HG02884 (cell line): ENCODE measurements around the gene EGLN2.
A peak's percentile ranks its signal among the peaks of the same experiment; 100 is the strongest.
"Not testable (repeated sequence)": the region's sequence is repeated elsewhere in the genome, so short reads cannot be mapped to it uniquely, and the experiment has no call there.

Source experiments
- ATAC-seq: cut with Tn5 transposase; IDR thresholded peaks from one replicate; pipeline ENCODE4 v1.9.1; 2021; ENCODE audit warnings: mild to moderate bottlenecking, moderate library complexity; ENCODE audit not compliant: unreplicated experiment

Gene EGLN2

GRCh38 chr19:40801426-40802299, 2.7 kb downstream of the EGLN2 start:
- ATAC-seq = no peak

- ATAC-seq = no peak
Observed at GRCh38 chr19:40802300-40803169, 3.5 kb downstream of the EGLN2 start.

GRCh38 chr19:40803170-40803856, 4.3 kb downstream of the EGLN2 start:
- no peak for ATAC-seq

- ATAC-seq = no peak
Observed at GRCh38 chr19:40803857-40804782, 5.1 kb downstream of the EGLN2 start.

- no peak for ATAC-seq
Observed at GRCh38 chr19:40804783-40805242, 5.8 kb downstream of the EGLN2 start.

GRCh38 chr19:40805258-40805868, 6.4 kb downstream of the EGLN2 start:
- no peak for ATAC-seq

GRCh38 chr19:40806423-40807146, 7.6 kb downstream of the EGLN2 start:
- ATAC-seq = no peak

GRCh38 chr19:40807147-40808020, 8.4 kb downstream of the EGLN2 start:
- ATAC-seq = no peak

GRCh38 chr19:40808021-40808325, 9.0 kb downstream of the EGLN2 start:
- no peak for ATAC-seq

GRCh38 chr19:40808497-40808896, 9.5 kb downstream of the EGLN2 start:
- ATAC-seq = no peak

GRCh38 chr19:40809358-40810086, 10.5 kb downstream of the EGLN2 start:
- no peak for ATAC-seq

GRCh38 chr19:40810160-40810559, 11.2 kb downstream of the EGLN2 start:
- no peak for ATAC-seq

GRCh38 chr19:40810649-40811408, 11.8 kb downstream of the EGLN2 start:
- peak; percentile 69 for ATAC-seq

- no peak for ATAC-seq
Observed at GRCh38 chr19:40811478-40812341, 12.7 kb downstream of the EGLN2 start.

- ATAC-seq = not testable (repeated sequence)
Observed at GRCh38 chr19:40812571-40812970, 13.6 kb downstream of the EGLN2 start.

GRCh38 chr19:40813182-40813581, 14.2 kb downstream of the EGLN2 start:
- ATAC-seq = no peak
